PC-9 (cell line): Measurements from ENCODE around the gene AFG1L. TPM values are rescaled to one million over a fixed set of nuclear protein-coding genes. Genes with fewer than 3 reads are reported as not detected.
"Not testable (repeated sequence)": the region's sequence is repeated elsewhere in the genome, so short reads cannot be mapped to it uniquely, and the experiment has no call there.

Source experiments
- BruUV-seq: library from RNA; stranded (reverse); fragments of 400-500 nt; replicated peaks from 2 replicates; lab custom pipeline; 2021; lab: Mats Ljungman, UMichigan
- CTCF ChIA-PET: fragments of 300-600 bp; sonication (Branson Sonifier 250); formaldehyde crosslinking; loops from one replicate; lab custom pipeline; 2022; ENCODE audit warnings: antibody characterized with exemption; lab: Charles Lee
- POLR2A ChIA-PET: fragments of 300-600 bp; sonication (Branson Sonifier 250); formaldehyde crosslinking; loops from one replicate; lab custom pipeline; 2022; ENCODE audit warnings: antibody characterized with exemption; ENCODE audit not compliant: unreplicated experiment; lab: Charles Lee
- DNase-seq, 2 experiments: peaks; one replicate each; pipeline versions ENCODE4 v3.0.0 to v3.0.0-alpha.2; 2015 to 2022; ENCODE audit warnings: mixed read lengths in 1 of 2
- H2AFZ ChIP-seq: fragments of 200-600 bp; sonication (generic); 2 replicates; pipeline ENCODE4 v1.8.1; 2017; ENCODE audit warnings: antibody characterized with exemption
- H3F3A ChIP-seq: fragments of 200-600 bp; sonication (generic); 2 replicates; pipeline ENCODE4 v1.8.1; 2017; ENCODE audit warnings: antibody characterized with exemption, mild to moderate bottlenecking, low read depth; ENCODE audit not compliant: insufficient read depth
- H3K27ac ChIP-seq: fragments of 200-600 bp; sonication (generic); 2 replicates; pipeline ENCODE4 v1.6.1; 2016; ENCODE audit warnings: mixed run types
- H3K27me3 ChIP-seq: fragments of 200-600 bp; sonication (generic); 2 replicates; pipeline ENCODE4 v1.6.1; 2016; ENCODE audit warnings: low read depth, mixed run types; ENCODE audit not compliant: insufficient read depth
- H3K36me3 ChIP-seq: fragments of 200-600 bp; sonication (generic); 2 replicates; pipeline ENCODE4 v1.6.1; 2016; ENCODE audit warnings: low read depth, mixed run types
- H3K4me1 ChIP-seq: fragments of 200-600 bp; sonication (generic); replicated peaks from 2 replicates; pipeline ENCODE4 v1.6.1; 2016; ENCODE audit warnings: mixed run types; ENCODE audit not compliant: insufficient read depth
- H3K4me2 ChIP-seq: fragments of 200-600 bp; sonication (generic); 2 replicates; pipeline ENCODE4 v1.6.1; 2017; ENCODE audit warnings: mixed run types
- H3K4me3 ChIP-seq: fragments of 200-600 bp; sonication (generic); 2 replicates; pipeline ENCODE4 v1.6.1; 2016; ENCODE audit warnings: mixed run types
- H3K79me2 ChIP-seq: fragments of 200-600 bp; sonication (generic); 2 replicates; pipeline ENCODE4 v1.6.1; 2017; ENCODE audit warnings: low read depth, mixed run types
- H3K9me2 ChIP-seq: fragments of 200-600 bp; sonication (generic); 2 replicates; pipeline ENCODE4 v1.8.1; 2017; ENCODE audit warnings: mild to moderate bottlenecking; ENCODE audit not compliant: insufficient read depth
- H3K9me3 ChIP-seq: fragments of 200-600 bp; sonication (generic); 2 replicates; pipeline ENCODE4 v1.8.1; 2016; ENCODE audit warnings: low read depth; ENCODE audit not compliant: insufficient read depth
- H4K20me1 ChIP-seq: fragments of 200-600 bp; sonication (generic); 2 replicates; pipeline ENCODE4 v1.8.1; 2017; ENCODE audit not compliant: insufficient read depth
- CTCF ChIP-seq: fragments of 200-600 bp; sonication (generic); conservative IDR thresholded peaks from 2 replicates; pipeline ENCODE4 v1.6.1; 2017; ENCODE audit warnings: mixed run types, antibody characterized with exemption, mild to moderate bottlenecking, moderate library complexity
- EZH2 ChIP-seq: fragments of 200-600 bp; sonication (generic); IDR thresholded peaks from 2 replicates; pipeline ENCODE4 v1.8.0; 2017; ENCODE audit warnings: antibody characterized with exemption, low read depth
- intact Hi-C: fragments of 100-400 bp; cut with micrococcal nuclease; formaldehyde crosslinking; loops from one replicate; pipeline ENCODE4 v1.10.0; 2022; ENCODE audit not compliant: unreplicated experiment
- total RNA-seq: library from RNA; stranded (reverse); gene quantifications from 2 replicates; pipeline ENCODE4 v1.2.3, GENCODE V29; 2021

The AFG1L gene
- total RNA-seq, 1 experiment from 2014 or later: 8.9 TPM

- no peaks in the 10 kb centered on the region for H3K79me2 ChIP-seq
- intact Hi-C loops: no loop called here
- TF ChIP-seq EZH2 (no peak), CTCF (no peak)
- no peak overlapping the region for H3K4me3 ChIP-seq
- H3K36me3 ChIP-seq: no peaks in the 10 kb centered on the region
- POLR2A ChIA-PET: no interaction called here
- H3F3A ChIP-seq: no peaks in the 10 kb centered on the region
- H3K27me3 ChIP-seq: no peaks in the 10 kb centered on the region
- CTCF ChIA-PET: no interaction called here
- no peaks in the 10 kb centered on the region for H4K20me1 ChIP-seq
- H3K9me2 ChIP-seq: no peaks in the 10 kb centered on the region
- H3K27ac ChIP-seq: no peak overlapping the region
- H2AFZ ChIP-seq: no peak overlapping the region
- no peaks in the 10 kb centered on the region for H3K9me3 ChIP-seq
- DNase-seq: no peak
- BruUV-seq: no TSS peak
- H3K4me2 ChIP-seq: no peak overlapping the region
- no peaks in the 10 kb centered on the region for H3K4me1 ChIP-seq
Observed at GRCh38 chr6:108446629-108447150, 151.8 kb downstream of the AFG1L start.

- Histone ChIP-seq H3K9me3 (no peaks in the 10 kb centered on the region), H3K79me2 (no peaks in the 10 kb centered on the region), H3K4me2 (no peak overlapping the region), H3F3A (no peaks in the 10 kb centered on the region), H3K4me3 (no peak overlapping the region), H3K36me3 (no peaks in the 10 kb centered on the region), H3K27me3 (no peaks in the 10 kb centered on the region), H4K20me1 (no peaks in the 10 kb centered on the region), H3K27ac (no peak overlapping the region), H3K4me1 (no peaks in the 10 kb centered on the region), H2AFZ (no peak overlapping the region), H3K9me2 (no peaks in the 10 kb centered on the region)
- ChIA-PET CTCF (no interaction called here), POLR2A (interaction anchor here (0.7 kb wide), 1 partner anchor 9 kb away, joined by 19 read pairs; no protein-coding TSS in a partner anchor)
- TF ChIP-seq CTCF (no peak), EZH2 (no peak)
- no peak for DNase-seq
- intact Hi-C loops: no loop called here
- BruUV-seq: no TSS peak
Observed at GRCh38 chr6:108448481-108448880, 153.6 kb downstream of the AFG1L start.

GRCh38 chr6:108449717-108450116 lies 154.9 kb downstream of the AFG1L start:
- H3K27ac ChIP-seq, BruUV-seq, H3K4me2 ChIP-seq, H3K4me3 ChIP-seq, H3K9me2 ChIP-seq, H3K36me3 ChIP-seq, POLR2A ChIA-PET, H4K20me1 ChIP-seq, H3K4me1 ChIP-seq, intact Hi-C loops, H3K9me3 ChIP-seq, H3K27me3 ChIP-seq, H3K79me2 ChIP-seq, DNase-seq, CTCF ChIA-PET, H2AFZ ChIP-seq, H3F3A ChIP-seq: not testable (repeated sequence)

GRCh38 chr6:108451816-108452215 lies 157.0 kb downstream of the AFG1L start:
- POLR2A ChIA-PET: no interaction called here
- Histone ChIP-seq H4K20me1 (no peaks in the 10 kb centered on the region), H3K4me3 (no peak overlapping the region), H3K4me1 (no peaks in the 10 kb centered on the region), H3K4me2 (no peak overlapping the region), H3K36me3 (no peaks in the 10 kb centered on the region), H3K79me2 (no peaks in the 10 kb centered on the region), H2AFZ (no peak overlapping the region), H3F3A (no peaks in the 10 kb centered on the region), H3K9me2 (no peaks in the 10 kb centered on the region), H3K9me3 (no peaks in the 10 kb centered on the region), H3K27me3 (no peaks in the 10 kb centered on the region), H3K27ac (no peak overlapping the region)
- DNase-seq: no peak
- intact Hi-C loops: no loop called here
- CTCF ChIA-PET: no interaction called here
- BruUV-seq: no TSS peak
- TF ChIP-seq EZH2: no peak
- no peak for TF ChIP-seq CTCF
